ENCODE results near the gene SUGCT.
"Not testable (repeated sequence)": the region's sequence is repeated elsewhere in the genome, so short reads cannot be mapped to it uniquely, and the experiment has no call there.

The SUGCT gene

GRCh38 chr7:40341836-40342235 is 207.0 kb downstream of the SUGCT start:
- DNase-seq = no peak

- no peak for DNase-seq
Observed at GRCh38 chr7:40346554-40346953, 211.7 kb downstream of the SUGCT start.

- DNase-seq = no peak
Observed at GRCh38 chr7:40348126-40348728, 213.4 kb downstream of the SUGCT start.

- no peak for DNase-seq
Observed at GRCh38 chr7:40350100-40350499, 215.3 kb downstream of the SUGCT start.

- DNase-seq = no peak
Observed at GRCh38 chr7:40354711-40355110, 219.9 kb downstream of the SUGCT start.

GRCh38 chr7:40356312-40356711 is 221.5 kb downstream of the SUGCT start:
- no peak for DNase-seq

- DNase-seq = no peak
Observed at GRCh38 chr7:40356871-40357709, 222.3 kb downstream of the SUGCT start.

GRCh38 chr7:40369641-40370277 is 235.0 kb downstream of the SUGCT start:
- no peak for DNase-seq

GRCh38 chr7:40371806-40372440 is 237.1 kb downstream of the SUGCT start:
- DNase-seq = no peak

- no peak for DNase-seq
Observed at GRCh38 chr7:40374575-40374974, 239.8 kb downstream of the SUGCT start.

- no peak for DNase-seq
Observed at GRCh38 chr7:40380111-40380510, 245.3 kb downstream of the SUGCT start.

GRCh38 chr7:40382145-40382544 is 247.3 kb downstream of the SUGCT start:
- DNase-seq = no peak

GRCh38 chr7:40393660-40394059 is 258.9 kb downstream of the SUGCT start:
- no peak for DNase-seq

- DNase-seq = no peak
Observed at GRCh38 chr7:40394400-40394799, 259.6 kb downstream of the SUGCT start.

- DNase-seq = no peak
Observed at GRCh38 chr7:40400525-40400924, 265.7 kb downstream of the SUGCT start.

- no peak for DNase-seq
Observed at GRCh38 chr7:40401406-40401805, 266.6 kb downstream of the SUGCT start.

- DNase-seq = no peak
Observed at GRCh38 chr7:40402661-40403060, 267.9 kb downstream of the SUGCT start.

GRCh38 chr7:40403703-40404476 is 269.1 kb downstream of the SUGCT start:
- no peak for DNase-seq

GRCh38 chr7:40405991-40406390 is 271.2 kb downstream of the SUGCT start:
- DNase-seq = no peak

GRCh38 chr7:40412323-40412722 is 277.5 kb downstream of the SUGCT start:
- no peak for DNase-seq

GRCh38 chr7:40414704-40415103 is 279.9 kb downstream of the SUGCT start:
- DNase-seq = not testable (repeated sequence)

- no peak for DNase-seq
Observed at GRCh38 chr7:40418448-40418847, 283.6 kb downstream of the SUGCT start.

GRCh38 chr7:40418983-40419382 is 284.2 kb downstream of the SUGCT start:
- no peak for DNase-seq

All from NCI-H510A treated with DMSO at 0.1 percent for 48 hours (cell line).